NB4 (cell line): Measurements from ENCODE around the gene UGT1A5.

ENCODE experiments used
- DNase-seq: peaks from one replicate; pipeline ENCODE4 v3.0.0; 2010; ENCODE audit warnings: low read depth
- H3K4me3 ChIP-seq: one replicate; pipeline ENCODE4 v1.5.1; 2011; ENCODE audit warnings: mild to moderate bottlenecking, low read depth, low read length, moderate library complexity
- MAX ChIP-seq: IDR thresholded peaks from 2 replicates; pipeline ENCODE4 v1.6.1; 2011; ENCODE audit warnings: low read depth, low read length
- MYC ChIP-seq: IDR thresholded peaks from 2 replicates; pipeline ENCODE4 v1.6.1; 2011; ENCODE audit warnings: low read depth, low read length
- POLR2A ChIP-seq: IDR thresholded peaks from 2 replicates; pipeline ENCODE4 v1.6.1; 2011; ENCODE audit warnings: mild to moderate bottlenecking; ENCODE audit not compliant: insufficient read length; ENCODE audit errors: extremely low read depth
- TF ChIP-seq, protein P1 (sequence below): IDR thresholded peaks from one replicate; pipeline ENCODE4 v1.5.1; 2012; ENCODE audit warnings: low read depth, low read length

The UGT1A5 gene

GRCh38 chr2:233712611-233713261, at the start of gene UGT1A5:
Gene UGT1A5, plus strand, starts transcription at chr2:233712907. Its CDS starts 85 bp downstream, at chr2:233712992.
- no peak for TF ChIP-seq MAX
- TF ChIP-seq, protein P1, sequence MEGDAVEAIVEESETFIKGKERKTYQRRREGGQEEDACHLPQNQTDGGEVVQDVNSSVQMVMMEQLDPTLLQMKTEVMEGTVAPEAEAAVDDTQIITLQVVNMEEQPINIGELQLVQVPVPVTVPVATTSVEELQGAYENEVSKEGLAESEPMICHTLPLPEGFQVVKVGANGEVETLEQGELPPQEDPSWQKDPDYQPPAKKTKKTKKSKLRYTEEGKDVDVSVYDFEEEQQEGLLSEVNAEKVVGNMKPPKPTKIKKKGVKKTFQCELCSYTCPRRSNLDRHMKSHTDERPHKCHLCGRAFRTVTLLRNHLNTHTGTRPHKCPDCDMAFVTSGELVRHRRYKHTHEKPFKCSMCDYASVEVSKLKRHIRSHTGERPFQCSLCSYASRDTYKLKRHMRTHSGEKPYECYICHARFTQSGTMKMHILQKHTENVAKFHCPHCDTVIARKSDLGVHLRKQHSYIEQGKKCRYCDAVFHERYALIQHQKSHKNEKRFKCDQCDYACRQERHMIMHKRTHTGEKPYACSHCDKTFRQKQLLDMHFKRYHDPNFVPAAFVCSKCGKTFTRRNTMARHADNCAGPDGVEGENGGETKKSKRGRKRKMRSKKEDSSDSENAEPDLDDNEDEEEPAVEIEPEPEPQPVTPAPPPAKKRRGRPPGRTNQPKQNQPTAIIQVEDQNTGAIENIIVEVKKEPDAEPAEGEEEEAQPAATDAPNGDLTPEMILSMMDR: no peak
- no peak for TF ChIP-seq POLR2A
- no peak for TF ChIP-seq MYC
- no peak for DNase-seq

GRCh38 chr2:233663911-233664310, 48.8 kb upstream of the UGT1A5 start:
- H3K4me3 ChIP-seq: no peak overlapping the region
- TF ChIP-seq MAX (no peak), MYC (no peak)
- peak; percentile 16 for DNase-seq

More at GRCh38 chr2:233712611-233713261, at the start of gene UGT1A5:
- H3K4me3 ChIP-seq: no peak within 1 kb of the TSS

DNA sequence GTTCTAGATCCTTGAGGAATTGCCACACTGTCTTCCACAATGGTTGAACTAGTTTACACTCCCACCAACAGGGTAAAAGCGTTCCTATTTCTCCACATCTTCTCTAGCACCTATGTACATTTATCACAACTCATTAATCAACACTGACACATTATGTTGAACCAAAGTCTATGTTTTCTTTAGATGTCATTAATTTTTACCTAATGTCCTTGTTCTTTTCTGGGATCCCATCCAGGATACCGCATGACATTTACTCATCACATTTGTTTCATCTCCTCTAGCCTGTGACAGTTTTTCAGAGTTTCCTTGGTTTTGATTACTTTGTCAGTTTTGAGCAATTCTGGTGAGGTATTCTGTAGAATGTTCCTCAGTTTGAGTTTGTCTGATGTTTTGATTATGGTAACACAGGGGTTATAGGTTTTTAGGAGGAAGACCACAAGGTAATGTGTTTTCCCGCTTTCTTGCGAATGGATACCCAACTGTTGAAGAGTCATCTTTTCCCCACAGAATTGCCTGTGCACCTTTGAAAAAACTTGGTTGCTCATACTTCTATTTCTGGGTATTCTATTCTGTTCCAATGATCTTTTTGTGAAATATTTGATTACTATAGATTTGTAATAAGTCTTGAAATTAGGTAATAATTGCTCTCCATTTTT, 44.0 kb upstream of the UGT1A5 start:
- H3K4me3 ChIP-seq: no peak overlapping the region
- no peak for DNase-seq
- TF ChIP-seq POLR2A (no peak), MAX (no peak), MYC (no peak)
- TF ChIP-seq, protein P1: no peak

GRCh38 chr2:233671290-233672161, 41.2 kb upstream of the UGT1A5 start, which contains the start of gene UGT1A9:
Gene UGT1A9, plus strand, starts transcription at chr2:233671898. Its CDS starts 37 bp downstream, at chr2:233671935.
- TF ChIP-seq POLR2A (no peak), MAX (no peak), MYC (no peak)
- TF ChIP-seq, protein P1: no peak
- no peak within 1 kb of the TSS for H3K4me3 ChIP-seq

DNA sequence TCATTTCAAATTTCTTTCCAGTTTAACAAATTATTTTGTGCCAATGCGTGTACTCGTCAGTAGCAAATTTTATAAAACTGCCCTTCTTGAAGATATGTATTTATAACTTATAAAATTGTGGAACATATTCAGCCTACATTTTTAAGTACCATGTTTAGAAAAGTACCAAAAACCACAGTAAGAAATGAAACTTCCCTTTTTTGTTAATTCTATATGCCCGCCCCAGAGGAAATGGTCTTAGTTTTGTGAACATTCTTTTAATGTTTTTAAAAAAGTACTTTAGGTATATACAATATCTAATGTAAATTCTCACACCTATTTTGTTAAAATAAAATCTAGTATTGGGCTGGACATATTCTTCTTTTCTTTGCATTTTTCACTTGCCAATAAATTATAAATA, 39.8 kb upstream of the UGT1A5 start:
- no peak for TF ChIP-seq MAX
- no peak for TF ChIP-seq POLR2A
- TF ChIP-seq, protein P1: no peak
- no peak for TF ChIP-seq MYC
- DNase-seq: no peak
- no peak overlapping the region for H3K4me3 ChIP-seq

More at GRCh38 chr2:233671290-233672161, 41.2 kb upstream of the UGT1A5 start, which contains the start of gene UGT1A9:
- DNase-seq: no peak
